HG03521 (cell line): ENCODE data around the gene PIGP.
"Not testable (repeated sequence)": the region's sequence is repeated elsewhere in the genome, so short reads cannot be mapped to it uniquely, and the experiment has no call there.

Source experiments
- ATAC-seq: cut with Tn5 transposase; IDR thresholded peaks from one replicate; pipeline ENCODE4 v1.9.1; 2021; ENCODE audit warnings: mild to moderate bottlenecking, moderate library complexity; ENCODE audit not compliant: unreplicated experiment

Gene PIGP

GRCh38 chr21:37045149-37045548 lies 27.7 kb downstream of the PIGP start:
- ATAC-seq = no peak

GRCh38 chr21:37044643-37045042 lies 28.2 kb downstream of the PIGP start:
- no peak for ATAC-seq

DNA sequence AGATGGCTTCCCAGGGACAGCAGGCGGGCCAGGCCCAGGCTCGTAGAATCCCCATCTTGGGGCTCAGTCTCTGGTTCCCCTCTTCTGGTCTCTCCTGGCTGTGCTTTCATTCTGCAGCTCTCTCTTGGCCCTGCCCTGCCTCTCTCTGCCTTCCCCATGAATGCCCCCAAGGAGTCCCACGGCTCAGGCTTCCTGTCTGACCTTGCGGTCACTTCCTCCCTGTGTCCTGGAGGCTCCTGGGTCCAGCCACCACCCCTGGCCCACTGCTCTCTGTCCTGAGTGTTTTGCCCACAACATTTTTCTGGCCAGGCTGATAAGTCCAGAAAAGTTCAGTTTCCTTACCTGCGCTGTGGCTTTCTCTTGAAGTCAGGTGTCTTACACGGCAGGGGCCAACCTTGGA lies 29.1 kb downstream of the PIGP start:
- ATAC-seq = no peak

DNA sequence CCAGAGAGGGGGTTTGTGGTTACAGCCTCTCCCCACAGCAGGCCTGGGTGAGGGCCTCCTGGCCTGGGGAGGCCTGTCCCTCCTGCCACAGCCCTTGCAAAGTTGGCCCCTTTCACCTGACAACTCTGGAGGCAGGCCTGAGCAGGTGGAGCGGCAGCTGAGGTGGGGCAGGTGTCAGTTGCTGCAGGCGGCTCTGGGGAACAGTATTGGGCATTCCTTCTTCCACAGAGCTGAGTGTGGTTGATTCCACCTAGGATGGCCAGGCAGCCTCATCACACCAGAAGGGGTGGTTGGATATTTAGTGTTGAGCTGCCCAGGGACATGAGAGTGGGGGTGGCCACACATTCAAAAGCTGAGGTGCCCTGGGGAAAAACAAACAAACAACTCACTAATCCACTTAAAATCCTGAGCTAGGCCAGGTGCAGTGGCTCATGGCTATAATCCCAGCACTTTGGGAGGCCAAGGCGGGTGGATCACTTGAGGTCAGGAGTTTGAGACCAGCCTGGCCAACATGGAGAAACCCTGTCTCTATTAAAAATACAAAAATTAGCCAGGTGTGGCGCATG lies 31.1 kb downstream of the PIGP start:
- ATAC-seq = no peak

- no peak for ATAC-seq
Observed at GRCh38 chr21:37040212-37040611, 32.7 kb downstream of the PIGP start.

- no peak for ATAC-seq
Observed at GRCh38 chr21:37039411-37040075, 33.3 kb downstream of the PIGP start.

- ATAC-seq = no peak
Observed at GRCh38 chr21:37036177-37036576, 36.7 kb downstream of the PIGP start.

GRCh38 chr21:37034394-37034793 lies 38.5 kb downstream of the PIGP start:
- ATAC-seq = not testable (repeated sequence)

- ATAC-seq = no peak
Observed at GRCh38 chr21:37032877-37033471, 39.9 kb downstream of the PIGP start.

- no peak for ATAC-seq
Observed at GRCh38 chr21:37032293-37032692, 40.6 kb downstream of the PIGP start.

DNA sequence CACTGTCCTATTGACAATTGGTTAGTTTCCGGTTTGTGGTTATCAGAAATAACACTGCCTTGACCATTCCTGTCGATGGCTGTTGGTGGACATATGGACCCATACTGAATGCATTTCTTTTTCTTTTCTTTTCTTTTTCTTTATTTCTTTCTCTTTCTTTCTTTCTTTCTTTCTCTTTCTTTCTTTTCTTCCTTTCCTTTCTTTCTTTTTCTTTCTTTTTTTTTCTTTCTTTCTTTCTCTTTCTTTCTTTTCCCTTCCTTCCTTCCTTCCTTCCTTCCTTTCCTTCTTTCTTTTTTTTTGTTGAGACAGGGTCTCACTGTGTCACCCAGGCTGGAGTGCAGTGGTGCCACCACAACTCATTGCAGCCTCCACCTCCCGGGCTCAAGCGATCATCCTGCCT lies 42.0 kb downstream of the PIGP start:
- no peak for ATAC-seq

DNA sequence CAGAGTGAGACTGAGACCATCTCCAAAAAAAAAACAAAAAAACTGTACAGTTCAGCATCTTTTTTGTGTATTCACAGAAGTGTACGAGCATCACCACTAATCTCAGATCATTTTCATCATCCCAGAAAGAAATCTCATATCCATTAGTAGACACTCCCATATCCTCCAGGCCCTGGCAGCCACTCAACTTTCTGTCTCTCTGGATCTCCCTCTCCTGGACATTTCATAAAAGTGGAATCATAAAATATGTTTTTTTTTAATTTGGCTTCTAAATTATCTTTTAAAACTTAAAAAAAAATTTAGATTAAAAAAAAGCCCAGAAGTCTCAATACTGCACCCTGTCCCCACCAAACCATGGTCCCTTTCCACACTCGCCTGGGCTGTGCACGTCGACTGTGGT lies 44.3 kb downstream of the PIGP start:
- ATAC-seq = no peak

- ATAC-seq = no peak
Observed at GRCh38 chr21:37026499-37026898, 46.4 kb downstream of the PIGP start.

DNA sequence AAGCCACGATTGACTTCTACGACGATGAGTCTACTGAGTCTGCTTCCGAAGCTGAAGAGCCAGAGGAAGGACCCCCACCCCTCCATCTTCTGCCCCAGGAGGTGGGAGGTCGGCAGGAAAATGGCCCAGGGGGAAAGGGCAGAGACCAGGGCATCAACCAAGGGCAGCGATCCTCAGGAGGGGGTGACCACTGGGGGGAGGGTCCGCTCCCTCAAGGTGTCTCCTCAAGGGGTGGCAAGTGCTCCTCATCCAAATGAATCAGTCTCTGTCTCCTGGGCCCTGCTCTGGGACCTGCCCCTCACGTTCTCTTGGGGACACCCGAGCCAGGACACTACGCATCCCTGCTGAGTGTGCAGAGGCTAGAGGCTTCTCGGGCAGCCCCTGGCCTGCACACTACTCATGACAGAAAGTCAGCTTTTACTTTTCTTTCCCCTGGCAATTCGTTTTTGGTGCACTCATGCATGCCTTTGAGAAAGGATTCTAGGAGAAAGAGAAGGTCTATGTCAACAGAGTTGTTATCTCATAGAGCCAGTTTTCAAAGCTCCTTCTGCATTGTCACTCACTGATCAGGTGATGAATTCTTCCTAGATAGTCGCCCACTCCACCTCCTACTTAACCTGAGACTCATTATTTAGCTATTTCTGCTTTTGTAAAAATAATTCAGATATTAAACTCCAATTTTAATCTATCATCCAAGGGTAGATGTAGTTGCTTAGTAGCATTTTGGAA lies 54.8 kb downstream of the PIGP start:
- ATAC-seq = no peak
